H1 (cell line): ENCODE measurements around the gene SULF2. TPM values are rescaled to one million over a fixed set of nuclear protein-coding genes. Genes with fewer than 3 reads are reported as not detected.

ENCODE experiments used
- BACH1 ChIP-seq: IDR thresholded peaks from 2 replicates; pipeline ENCODE4 v1.6.1; 2012; ENCODE audit warnings: low read length, improper control_type of control experiment
- CHD2 ChIP-seq: IDR thresholded peaks from 2 replicates; pipeline ENCODE4 v1.6.1; 2012; ENCODE audit warnings: low read length, improper control_type of control experiment
- CTCF ChIP-seq, 3 experiments: IDR thresholded peaks; 1 replicate in 2 of 3; 2 replicates in 1 of 3; pipeline versions ENCODE4 v1.5.1 to v1.6.1; 2011; ENCODE audit warnings: low read length in 3 of 3, mild to moderate bottlenecking in 3 of 3, inconsistent platforms in 2 of 3, low read depth in 1 of 3, moderate library complexity in 1 of 3; ENCODE audit not compliant: insufficient read depth in 1 of 3; ENCODE audit errors: control extremely low read depth in 1 of 3
- POLR2A ChIP-seq, 2 experiments: IDR thresholded peaks; 1 replicate in 1 of 2; 2 replicates in 1 of 2; pipeline ENCODE4 v1.6.1; 2011; ENCODE audit warnings: low read depth in 2 of 2, low read length in 2 of 2, mild to moderate bottlenecking in 2 of 2; ENCODE audit errors: control extremely low read depth in 1 of 2
- POU5F1 ChIP-seq: IDR thresholded peaks from 2 replicates; pipeline ENCODE4 v1.6.1; 2011; ENCODE audit warnings: low read depth, mild to moderate bottlenecking, low read length, moderate library complexity
- RBBP5 ChIP-seq: IDR thresholded peaks from 2 replicates; pipeline ENCODE4 v1.7.1; 2012; ENCODE audit warnings: low read depth, mild to moderate bottlenecking, inconsistent platforms, low read length, moderate library complexity, borderline replicate concordance
- RFX5 ChIP-seq: IDR thresholded peaks from 2 replicates; pipeline ENCODE4 v1.6.1; 2011; ENCODE audit warnings: low read depth, low read length, improper control_type of control experiment, borderline replicate concordance
- TAF1 ChIP-seq: IDR thresholded peaks from 2 replicates; pipeline ENCODE4 v1.6.1; 2011; ENCODE audit warnings: mild to moderate bottlenecking, low read depth, low read length
- polyA plus RNA-seq, 7 experiments: library from polyadenylated mRNA; depleted of rRNA in 3 of 7; stranded (reverse) in 5 of 7; unstranded in 2 of 7; fragments of >200 nt in 5 of 7; fragments of 200-250 nt in 2 of 7; gene quantifications; 1 replicate in 5 of 7; 2 replicates in 1 of 7; 4 replicates in 1 of 7; pipeline versions ENCODE4 v1.2.1 to v1.2.3, GENCODE V29; 2011 to 2013; ENCODE audit warnings: missing spikeins in 2 of 7, mixed read lengths in 2 of 7
- total RNA-seq: library from RNA; stranded (reverse); fragmentation: NEBNext Ultra II Directional; extraction: Animal tissue kit (Norgen Biotek cat#: 25700); gene quantifications from 2 replicates; pipeline ENCODE4 v1.2.1, GENCODE V29; 2021
- TF ChIP-seq, protein P1 (sequence below): IDR thresholded peaks from 2 replicates; pipeline ENCODE4 v1.6.1; 2012; ENCODE audit warnings: low read length, inconsistent platforms

The SULF2 gene
- total and polyA plus RNA-seq, 2 of the 8 experiments (the other 6 are each of a cell fraction or from before 2014, with no cell fraction given): 15.7 to 28.2 TPM

DNA sequence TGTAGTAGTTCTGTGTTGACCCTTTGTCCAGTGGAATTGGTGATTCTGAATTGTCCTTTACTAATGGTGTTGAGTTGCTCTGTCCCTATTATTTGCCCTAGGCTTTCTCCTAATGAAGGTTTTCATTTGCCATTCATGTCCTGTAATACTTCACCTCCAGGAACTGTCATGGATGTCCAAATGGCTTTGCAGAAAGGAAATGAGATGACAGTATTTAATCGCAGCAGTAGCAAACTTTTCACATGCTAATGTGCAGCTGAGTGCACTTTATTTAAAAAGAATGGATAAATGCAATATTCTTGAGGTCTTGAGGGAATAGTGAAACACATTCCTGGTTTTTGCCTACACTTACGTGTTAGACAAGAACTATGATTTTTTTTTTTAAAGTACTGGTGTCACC, 131.4 kb downstream of the SULF2 start (continued):
- no peak for TF ChIP-seq CTCF (IDR thresholded peaks at IDR 0.05; ENCODE audit: control extremely low read depth in 1 of 3, insufficient read depth in 1 of 3, low read depth in 1 of 3, low read length in 3 of 3)
- TF ChIP-seq TAF1: no peak
- TF ChIP-seq RBBP5: no peak
- TF ChIP-seq, protein P1, sequence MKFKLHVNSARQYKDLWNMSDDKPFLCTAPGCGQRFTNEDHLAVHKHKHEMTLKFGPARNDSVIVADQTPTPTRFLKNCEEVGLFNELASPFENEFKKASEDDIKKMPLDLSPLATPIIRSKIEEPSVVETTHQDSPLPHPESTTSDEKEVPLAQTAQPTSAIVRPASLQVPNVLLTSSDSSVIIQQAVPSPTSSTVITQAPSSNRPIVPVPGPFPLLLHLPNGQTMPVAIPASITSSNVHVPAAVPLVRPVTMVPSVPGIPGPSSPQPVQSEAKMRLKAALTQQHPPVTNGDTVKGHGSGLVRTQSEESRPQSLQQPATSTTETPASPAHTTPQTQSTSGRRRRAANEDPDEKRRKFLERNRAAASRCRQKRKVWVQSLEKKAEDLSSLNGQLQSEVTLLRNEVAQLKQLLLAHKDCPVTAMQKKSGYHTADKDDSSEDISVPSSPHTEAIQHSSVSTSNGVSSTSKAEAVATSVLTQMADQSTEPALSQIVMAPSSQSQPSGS: no peak
- no peak for TF ChIP-seq BACH1
- no peak for TF ChIP-seq POLR2A (IDR thresholded peaks at IDR 0.05; ENCODE audit: control extremely low read depth in 1 of 2, low read depth in 2 of 2, low read length in 2 of 2)
- TF ChIP-seq POU5F1: no peak
- no peak for TF ChIP-seq RFX5
- no peak for TF ChIP-seq CHD2
